H1 (cell line): Measurements from ENCODE around the gene APH1A. TPM values are rescaled to one million over a fixed set of nuclear protein-coding genes. Genes with fewer than 3 reads are reported as not detected.

Source experiments
- CBX8 ChIP-seq: fragments of 300-800, 300-1000 bp; sonication (generic); IDR thresholded peaks from 2 replicates; pipeline ENCODE4 v1.7.1; 2016; ENCODE audit warnings: low read depth, low read length, borderline replicate concordance
- E2F6 ChIP-seq: IDR thresholded peaks from 2 replicates; pipeline ENCODE4 v1.6.1; 2012; ENCODE audit warnings: inconsistent platforms
- FOSL1 ChIP-seq: IDR thresholded peaks from 2 replicates; pipeline ENCODE4 v1.6.1; 2011; ENCODE audit warnings: mild to moderate bottlenecking, low read depth, low read length, moderate library complexity; ENCODE audit not compliant: insufficient read depth
- KDM4A ChIP-seq: IDR thresholded peaks from one replicate; pipeline ENCODE4 v1.7.1; 2012; ENCODE audit warnings: low read depth, mild to moderate bottlenecking, moderate library complexity, low read length, inconsistent platforms; ENCODE audit not compliant: severe bottlenecking
- RFX5 ChIP-seq: IDR thresholded peaks from 2 replicates; pipeline ENCODE4 v1.6.1; 2011; ENCODE audit warnings: low read depth, low read length, improper control_type of control experiment, borderline replicate concordance
- TEAD4 ChIP-seq: IDR thresholded peaks from 2 replicates; pipeline ENCODE4 v1.6.1; 2012; ENCODE audit warnings: low read depth, low read length, inconsistent platforms, mixed read lengths
- ZNF274 ChIP-seq: IDR thresholded peaks from 2 replicates; pipeline ENCODE4 v1.7.0; 2012; ENCODE audit warnings: low read length, borderline replicate concordance; ENCODE audit errors: extremely low read depth
- polyA plus RNA-seq, 7 experiments: library from polyadenylated mRNA; depleted of rRNA in 3 of 7; stranded (reverse) in 5 of 7; unstranded in 2 of 7; fragments of >200 nt in 5 of 7; fragments of 200-250 nt in 2 of 7; gene quantifications; 1 replicate in 5 of 7; 2 replicates in 1 of 7; 4 replicates in 1 of 7; pipeline versions ENCODE4 v1.2.1 to v1.2.3, GENCODE V29; 2011 to 2013; ENCODE audit warnings: missing spikeins in 2 of 7, mixed read lengths in 2 of 7
- total RNA-seq: library from RNA; stranded (reverse); fragmentation: NEBNext Ultra II Directional; extraction: Animal tissue kit (Norgen Biotek cat#: 25700); gene quantifications from 2 replicates; pipeline ENCODE4 v1.2.1, GENCODE V29; 2021

Gene APH1A
- total and polyA plus RNA-seq, 2 of the 8 experiments (the other 6 are each of a cell fraction or from before 2014, with no cell fraction given): 111 to 183 TPM

- no peak for TF ChIP-seq CBX8
- no peak for TF ChIP-seq FOSL1
- TF ChIP-seq RFX5: no peak
- no peak for TF ChIP-seq KDM4A
- no peak for TF ChIP-seq ZNF274
- TF ChIP-seq TEAD4: no peak
- TF ChIP-seq E2F6: no peak
Observed at GRCh38 chr1:150227228-150227627, 41.6 kb downstream of the APH1A start (continued).
